WTC11 (cell line): ENCODE data around the gene ALG6. TPM values are rescaled to one million over a fixed set of nuclear protein-coding genes. Genes with fewer than 3 reads are reported as not detected.

Experiments
- ATAC-seq: fragments of 200-7000 bp; cut with Tn5 transposase; 2 replicates; pipeline ENCODE4 v1.10.0; 2021; ENCODE audit warnings: mild to moderate bottlenecking, moderate library complexity
- CTCF ChIA-PET: fragments of 300-600 bp; sonication (Branson Sonifier 250); formaldehyde crosslinking; loops from one replicate; lab custom pipeline; 2021; ENCODE audit warnings: antibody characterized with exemption; lab: Charles Lee
- POLR2A ChIA-PET: fragments of 350-600 bp; sonication (Branson Sonifier 250); formaldehyde crosslinking; loops from one replicate; lab custom pipeline; 2021; ENCODE audit warnings: antibody characterized with exemption; lab: Charles Lee
- DNase-seq: peaks from one replicate; pipeline ENCODE4 v3.0.0; 2021; ENCODE audit warnings: low spot score
- H3K27ac Mint-ChIP-seq: 2 replicates; pipeline ENCODE4 v1.8.0; 2021; ENCODE audit warnings: mixed read lengths
- H3K27me3 Mint-ChIP-seq: 2 replicates; pipeline ENCODE4 v1.8.0; 2021; ENCODE audit warnings: low read depth, mild to moderate bottlenecking, moderate library complexity, mixed read lengths
- H3K36me3 Mint-ChIP-seq: 2 replicates; pipeline ENCODE4 v1.8.0; 2021; ENCODE audit warnings: mixed read lengths
- H3K4me1 Mint-ChIP-seq: 2 replicates; pipeline ENCODE4 v1.8.0; 2022; ENCODE audit warnings: mixed read lengths
- H3K4me3 Mint-ChIP-seq: 2 replicates; pipeline ENCODE4 v1.8.0; 2021; ENCODE audit warnings: mild to moderate bottlenecking, moderate library complexity, mixed read lengths
- H3K9me3 Mint-ChIP-seq: 2 replicates; pipeline ENCODE4 v1.8.0; 2021; ENCODE audit warnings: mixed read lengths
- ARID4B ChIP-seq: sonication (generic); formaldehyde crosslinking; IDR thresholded peaks from 2 replicates; pipeline ENCODE4 v1.8.0; 2023; ENCODE audit warnings: missing genetic modification reagents, mild to moderate bottlenecking, borderline replicate concordance
- CDX4 ChIP-seq: fragments of 250-450 bp; sonication (Bioruptor Pico); IDR thresholded peaks from 2 replicates; pipeline ENCODE4 v1.9.0; 2021; ENCODE audit warnings: moderate library complexity, mild to moderate bottlenecking, inconsistent platforms, borderline replicate concordance
- E2F4 ChIP-seq: sonication (generic); formaldehyde crosslinking; IDR thresholded peaks from 2 replicates; pipeline ENCODE4 v1.8.1; 2022; ENCODE audit warnings: low read depth, mild to moderate bottlenecking, moderate library complexity, missing genetic modification reagents, borderline replicate concordance
- ETV6 ChIP-seq: sonication (generic); formaldehyde crosslinking; IDR thresholded peaks from 2 replicates; pipeline ENCODE4 v1.8.1; 2022; ENCODE audit warnings: mild to moderate bottlenecking, missing genetic modification reagents
- FOXP1 ChIP-seq: sonication (generic); formaldehyde crosslinking; IDR thresholded peaks from 2 replicates; pipeline ENCODE4 v1.8.0; 2022; ENCODE audit warnings: missing genetic modification reagents, mild to moderate bottlenecking, moderate library complexity, borderline replicate concordance
- IRF2 ChIP-seq: sonication (generic); formaldehyde crosslinking; IDR thresholded peaks from 2 replicates; pipeline ENCODE4 v1.8.0; 2022; ENCODE audit warnings: low read depth, missing genetic modification reagents, borderline replicate concordance
- NFYB ChIP-seq: sonication (generic); formaldehyde crosslinking; conservative IDR thresholded peaks from 2 replicates; pipeline ENCODE4 v1.8.0; 2022; ENCODE audit warnings: low read depth, missing genetic modification reagents
- NR1H2 ChIP-seq: sonication (generic); formaldehyde crosslinking; IDR thresholded peaks from 2 replicates; pipeline ENCODE4 v1.9.0; 2021; ENCODE audit warnings: mild to moderate bottlenecking, moderate library complexity, missing genetic modification reagents
- RORB ChIP-seq: fragments of 250-450 bp; sonication (Bioruptor Pico); IDR thresholded peaks from 2 replicates; pipeline ENCODE4 v1.9.0; 2021; ENCODE audit warnings: mild to moderate bottlenecking
- SMAD4 ChIP-seq: sonication (generic); formaldehyde crosslinking; IDR thresholded peaks from 2 replicates; pipeline ENCODE4 v1.8.0; 2022; ENCODE audit warnings: mild to moderate bottlenecking, missing genetic modification reagents
- ZNF317 ChIP-seq: sonication (generic); formaldehyde crosslinking; IDR thresholded peaks from 2 replicates; pipeline ENCODE4 v1.8.1; 2023; ENCODE audit warnings: low read depth, mild to moderate bottlenecking, moderate library complexity, missing genetic modification reagents, borderline replicate concordance
- ZNF532 ChIP-seq: fragments of 250-450 bp; sonication (Bioruptor Pico); IDR thresholded peaks from 2 replicates; pipeline ENCODE4 v1.9.0; 2021; ENCODE audit warnings: mild to moderate bottlenecking, borderline replicate concordance
- total RNA-seq: library from RNA; stranded (reverse); gene quantifications from 3 replicates; pipeline ENCODE4 v1.2.3, GENCODE V29; 2021
- TF ChIP-seq, protein P1 (sequence below): fragments of 200-600 bp; IDR thresholded peaks from 2 replicates; pipeline ENCODE4 v1.8.0; 2022; ENCODE audit warnings: antibody characterized with exemption
- TF ChIP-seq, protein P2 (sequence below): sonication (generic); formaldehyde crosslinking; IDR thresholded peaks from 2 replicates; pipeline ENCODE4 v1.8.1; 2022; ENCODE audit warnings: mild to moderate bottlenecking, missing genetic modification reagents, moderate library complexity, borderline replicate concordance
- TF ChIP-seq, protein P3 (sequence below): fragments of 250-450 bp; sonication (Bioruptor Pico); IDR thresholded peaks from 2 replicates; pipeline ENCODE4 v1.8.0; 2021; ENCODE audit warnings: mild to moderate bottlenecking
- TF ChIP-seq, protein P4 (sequence below): sonication (generic); formaldehyde crosslinking; IDR thresholded peaks from 2 replicates; pipeline ENCODE4 v1.8.1; 2023; ENCODE audit warnings: mild to moderate bottlenecking, missing genetic modification reagents, moderate library complexity

Gene ALG6
- total RNA-seq, 1 experiment from 2014 or later, result 17.6 TPM

DNA sequence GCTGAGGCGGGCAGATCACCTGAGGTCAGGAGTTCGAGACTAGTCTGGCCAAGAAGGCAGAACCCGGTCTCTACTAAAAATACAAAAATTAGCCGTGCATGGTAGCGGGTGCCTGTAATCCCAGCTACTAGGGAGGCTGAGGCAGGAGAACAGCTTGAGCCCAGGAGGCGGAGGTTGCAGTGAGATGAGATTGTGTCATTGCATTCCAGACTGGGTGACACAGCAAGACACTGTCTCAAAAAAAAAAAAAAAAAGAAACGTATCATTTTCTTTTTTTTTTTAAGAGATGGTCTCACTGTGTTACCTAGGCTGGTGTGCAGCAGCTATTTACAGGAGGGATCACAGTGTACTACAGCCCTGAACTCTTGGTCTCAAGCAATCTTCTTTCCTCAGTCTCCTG lies 108.3 kb downstream of the ALG6 start (continued):
- TF ChIP-seq ZNF532, result no peak
- no peak for TF ChIP-seq ARID4B (CRISPR knock-in tag)
- no peak for TF ChIP-seq ETV6
- no peak for TF ChIP-seq CDX4 (CRISPR knock-in tag)
- TF ChIP-seq, protein P1, sequence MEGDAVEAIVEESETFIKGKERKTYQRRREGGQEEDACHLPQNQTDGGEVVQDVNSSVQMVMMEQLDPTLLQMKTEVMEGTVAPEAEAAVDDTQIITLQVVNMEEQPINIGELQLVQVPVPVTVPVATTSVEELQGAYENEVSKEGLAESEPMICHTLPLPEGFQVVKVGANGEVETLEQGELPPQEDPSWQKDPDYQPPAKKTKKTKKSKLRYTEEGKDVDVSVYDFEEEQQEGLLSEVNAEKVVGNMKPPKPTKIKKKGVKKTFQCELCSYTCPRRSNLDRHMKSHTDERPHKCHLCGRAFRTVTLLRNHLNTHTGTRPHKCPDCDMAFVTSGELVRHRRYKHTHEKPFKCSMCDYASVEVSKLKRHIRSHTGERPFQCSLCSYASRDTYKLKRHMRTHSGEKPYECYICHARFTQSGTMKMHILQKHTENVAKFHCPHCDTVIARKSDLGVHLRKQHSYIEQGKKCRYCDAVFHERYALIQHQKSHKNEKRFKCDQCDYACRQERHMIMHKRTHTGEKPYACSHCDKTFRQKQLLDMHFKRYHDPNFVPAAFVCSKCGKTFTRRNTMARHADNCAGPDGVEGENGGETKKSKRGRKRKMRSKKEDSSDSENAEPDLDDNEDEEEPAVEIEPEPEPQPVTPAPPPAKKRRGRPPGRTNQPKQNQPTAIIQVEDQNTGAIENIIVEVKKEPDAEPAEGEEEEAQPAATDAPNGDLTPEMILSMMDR, result no peak
- TF ChIP-seq E2F4 (CRISPR knock-in tag), result no peak
- TF ChIP-seq, protein P2, sequence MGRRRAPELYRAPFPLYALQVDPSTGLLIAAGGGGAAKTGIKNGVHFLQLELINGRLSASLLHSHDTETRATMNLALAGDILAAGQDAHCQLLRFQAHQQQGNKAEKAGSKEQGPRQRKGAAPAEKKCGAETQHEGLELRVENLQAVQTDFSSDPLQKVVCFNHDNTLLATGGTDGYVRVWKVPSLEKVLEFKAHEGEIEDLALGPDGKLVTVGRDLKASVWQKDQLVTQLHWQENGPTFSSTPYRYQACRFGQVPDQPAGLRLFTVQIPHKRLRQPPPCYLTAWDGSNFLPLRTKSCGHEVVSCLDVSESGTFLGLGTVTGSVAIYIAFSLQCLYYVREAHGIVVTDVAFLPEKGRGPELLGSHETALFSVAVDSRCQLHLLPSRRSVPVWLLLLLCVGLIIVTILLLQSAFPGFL, result no peak
- no peak for TF ChIP-seq SMAD4 (CRISPR knock-in tag)
- no peak for TF ChIP-seq NFYB (CRISPR knock-in tag)

- ATAC-seq (no peak), DNase-seq (no peak)
- TF ChIP-seq ZNF317 (CRISPR knock-in tag) (no peak), IRF2 (CRISPR knock-in tag) (no peak), CDX4 (CRISPR knock-in tag) (no peak), FOXP1 (CRISPR knock-in tag) (no peak), NR1H2 (CRISPR knock-in tag) (no peak), RORB (no peak)
- TF ChIP-seq, protein P3, sequence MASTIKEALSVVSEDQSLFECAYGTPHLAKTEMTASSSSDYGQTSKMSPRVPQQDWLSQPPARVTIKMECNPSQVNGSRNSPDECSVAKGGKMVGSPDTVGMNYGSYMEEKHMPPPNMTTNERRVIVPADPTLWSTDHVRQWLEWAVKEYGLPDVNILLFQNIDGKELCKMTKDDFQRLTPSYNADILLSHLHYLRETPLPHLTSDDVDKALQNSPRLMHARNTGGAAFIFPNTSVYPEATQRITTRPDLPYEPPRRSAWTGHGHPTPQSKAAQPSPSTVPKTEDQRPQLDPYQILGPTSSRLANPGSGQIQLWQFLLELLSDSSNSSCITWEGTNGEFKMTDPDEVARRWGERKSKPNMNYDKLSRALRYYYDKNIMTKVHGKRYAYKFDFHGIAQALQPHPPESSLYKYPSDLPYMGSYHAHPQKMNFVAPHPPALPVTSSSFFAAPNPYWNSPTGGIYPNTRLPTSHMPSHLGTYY (CRISPR knock-in tag), result no peak
- TF ChIP-seq, protein P4, sequence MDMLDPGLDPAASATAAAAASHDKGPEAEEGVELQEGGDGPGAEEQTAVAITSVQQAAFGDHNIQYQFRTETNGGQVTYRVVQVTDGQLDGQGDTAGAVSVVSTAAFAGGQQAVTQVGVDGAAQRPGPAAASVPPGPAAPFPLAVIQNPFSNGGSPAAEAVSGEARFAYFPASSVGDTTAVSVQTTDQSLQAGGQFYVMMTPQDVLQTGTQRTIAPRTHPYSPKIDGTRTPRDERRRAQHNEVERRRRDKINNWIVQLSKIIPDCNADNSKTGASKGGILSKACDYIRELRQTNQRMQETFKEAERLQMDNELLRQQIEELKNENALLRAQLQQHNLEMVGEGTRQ, result no peak
- H3K4me3 Mint-ChIP-seq, result no peak overlapping the region
- H3K27me3 Mint-ChIP-seq, result no peaks in the 10 kb centered on the region
- H3K27ac Mint-ChIP-seq, result no peak overlapping the region
- ChIA-PET CTCF (interaction anchor here (0.6 kb wide), 1 partner anchor 19 kb away, joined by 5 read pairs; no protein-coding TSS in a partner anchor), POLR2A (no interaction called here)
- H3K36me3 Mint-ChIP-seq, result peaks cover 9% of the 10 kb centered on the region
- no peaks in the 10 kb centered on the region for H3K9me3 Mint-ChIP-seq
- H3K4me1 Mint-ChIP-seq, result no peaks in the 10 kb centered on the region
These were observed 112.6 kb downstream of the ALG6 start for GRCh38 chr1:63480057-63480456.
